ENCODE measurements around the gene ERG28. TPM values are rescaled to one million over a fixed set of nuclear protein-coding genes. Genes with fewer than 3 reads are reported as not detected.
A peak's percentile ranks its signal among the peaks of the same experiment; 100 is the strongest.

ERG28 gene
- polyA plus RNA-seq, 3 donors: 1.6 to 8.2 (median 5.7) TPM

DNA sequence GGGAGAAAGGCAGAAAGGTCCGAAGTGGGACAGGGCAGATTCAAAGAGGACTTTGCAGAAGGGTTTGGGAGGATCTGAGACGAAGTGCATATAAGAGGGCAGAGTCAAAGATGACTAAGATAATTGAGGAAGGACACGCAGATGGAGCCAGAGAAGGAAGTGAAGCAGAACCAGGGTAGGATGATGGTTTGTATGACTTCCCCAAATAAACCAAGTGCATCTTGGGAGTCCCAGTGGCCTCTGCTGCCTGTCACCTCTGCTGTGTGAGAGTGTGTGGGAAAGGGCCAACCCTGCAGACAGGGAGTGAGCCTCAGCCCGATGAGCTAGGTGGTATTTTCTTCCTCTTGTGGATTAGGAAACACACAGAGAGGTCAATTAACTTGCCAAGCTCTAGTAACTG is 45.5 kb downstream of the ERG28 start:
- Mint-ChIP-seq H3K27ac (peak overlapping the region; percentile 98 to 99 (median 99)), H3K4me3 (peak overlapping the region in 1 of 2 donors; percentile 84), H3K36me3 (peaks cover 19 to 24% of the 10 kb centered on the region in 2 donors), H3K9me3 (peaks cover 2 to 11% (median 7%) of the 10 kb centered on the region in 7 donors), H3K4me1 (peaks cover 59% of the 10 kb centered on the region), H3K27me3 (ENCODE audit: low read depth in 3 of 3) (peaks cover 0 to 13% (median 1%) of the 10 kb centered on the region in 3 donors)
- intact Hi-C loops (cut with micrococcal nuclease): loop anchor here (2.0 to 5.0 kb wide), 2 partner anchors 37 to 38 kb away; no protein-coding TSS in a partner anchor
- Histone ChIP-seq H3K36me3 (replicated peaks in 1 of 2; ENCODE audit: control insufficient read depth in 1 of 2, insufficient read depth in 2 of 2, low read length in 2 of 2) (no peaks in the 10 kb centered on the region), H3K4me3 (replicated peaks in 1 of 3; ENCODE audit: low read depth in 2 of 3, low read length in 3 of 3) (peak overlapping the region in 1 of 3 experiments; percentile 38), H4K20me1 (ENCODE audit: insufficient read depth, low read length) (no peaks in the 10 kb centered on the region), H3K4me1 (ENCODE audit: control insufficient read depth in 1 of 2, insufficient read depth in 2 of 2, low read length in 2 of 2) (peaks cover 62 to 65% of the 10 kb centered on the region in 2 donors), H2AFZ (ENCODE audit: insufficient read depth, low read depth, low read length, poor library complexity, severe bottlenecking) (no peak overlapping the region), H3K79me2 (ENCODE audit: insufficient read depth, low read length) (peaks cover 10% of the 10 kb centered on the region), H3K27ac (ENCODE audit: low read depth in 1 of 2, low read length in 2 of 2) (peak overlapping the region; percentile 96 to 100), H3K4me2 (replicated peaks; ENCODE audit: extremely low read depth, low read length, poor library complexity, severe bottlenecking) (peak overlapping the region; percentile 51), H3K9ac (ENCODE audit: insufficient read depth, low read length, poor library complexity, severe bottlenecking) (peak overlapping the region; percentile 80), H3K27me3 (ENCODE audit: control insufficient read depth in 2 of 2, insufficient read depth in 2 of 2, low read length in 2 of 2) (no peaks in the 10 kb centered on the region), H3K9me3 (replicated peaks in 1 of 2; ENCODE audit: control insufficient read depth in 1 of 2, insufficient read depth in 1 of 2, low read length in 2 of 2) (no peaks in the 10 kb centered on the region)
- 25% methylated on average over 3 of the region's 4 CpGs for WGBS (ENCODE audit: insufficient coverage)
- peak; percentile 94 to 98 (median 98) for DNase-seq
- TF ChIP-seq CTCF (IDR thresholded peaks at IDR 0.05): no peak

DNA sequence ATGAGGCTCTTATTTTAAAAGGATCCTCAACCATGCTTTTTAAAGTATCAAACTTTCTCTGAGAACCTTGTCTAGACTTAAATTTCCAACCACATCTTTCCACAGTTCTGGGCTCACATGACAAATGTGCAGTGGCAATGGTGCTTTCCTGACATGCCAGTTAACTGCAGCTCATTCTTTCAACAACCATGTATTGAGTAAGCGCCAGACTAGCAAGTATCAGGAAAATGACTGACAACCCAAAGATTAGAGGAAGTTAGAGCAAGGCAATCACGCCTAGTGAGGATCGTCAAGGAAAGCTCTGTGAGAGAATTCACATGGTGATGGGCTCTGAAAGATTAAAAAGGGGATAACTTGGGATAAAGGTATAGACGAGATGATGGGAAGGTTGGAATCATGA is 46.5 kb downstream of the ERG28 start:
- H3K4me3 ChIP-seq (replicated peaks in 1 of 3; ENCODE audit: low read depth in 2 of 3, low read length in 3 of 3): no peak overlapping the region
- Mint-ChIP-seq H3K4me1 (peaks cover 63% of the 10 kb centered on the region), H3K27me3 (ENCODE audit: low read depth in 3 of 3) (peaks cover 0 to 13% (median 1%) of the 10 kb centered on the region in 3 donors), H3K4me3 (peak overlapping the region; percentile 2 to 84), H3K9me3 (peaks cover 2 to 11% (median 7%) of the 10 kb centered on the region in 7 donors), H3K27ac (peak overlapping the region; percentile 98 to 99 (median 99)), H3K36me3 (peaks cover 21 to 24% of the 10 kb centered on the region in 2 donors)
- H3K9me3 ChIP-seq (replicated peaks in 1 of 2; ENCODE audit: control insufficient read depth in 1 of 2, insufficient read depth in 1 of 2, low read length in 2 of 2): no peaks in the 10 kb centered on the region
- peaks cover 65 to 68% of the 10 kb centered on the region in 2 donors for H3K4me1 ChIP-seq (ENCODE audit: control insufficient read depth in 1 of 2, insufficient read depth in 2 of 2, low read length in 2 of 2)
- WGBS (ENCODE audit: insufficient coverage): 21% methylated on average over 4 of the region's 4 CpGs
- peak overlapping the region; percentile 96 to 100 for H3K27ac ChIP-seq (ENCODE audit: low read depth in 1 of 2, low read length in 2 of 2)
- peak overlapping the region; percentile 51 for H3K4me2 ChIP-seq (replicated peaks; ENCODE audit: extremely low read depth, low read length, poor library complexity, severe bottlenecking)
- peak overlapping the region; percentile 80 for H3K9ac ChIP-seq (ENCODE audit: insufficient read depth, low read length, poor library complexity, severe bottlenecking)
- H3K27me3 ChIP-seq (ENCODE audit: control insufficient read depth in 2 of 2, insufficient read depth in 2 of 2, low read length in 2 of 2): no peaks in the 10 kb centered on the region
- H3K79me2 ChIP-seq (ENCODE audit: insufficient read depth, low read length): peaks cover 10% of the 10 kb centered on the region
- intact Hi-C loops (cut with micrococcal nuclease): loop anchor here (2.0 to 5.0 kb wide), 2 partner anchors 37 kb away; partner anchors contain the start of gene FLVCR2 (in 1 of the 2)
- H3K36me3 ChIP-seq (replicated peaks in 1 of 2; ENCODE audit: control insufficient read depth in 1 of 2, insufficient read depth in 2 of 2, low read length in 2 of 2): no peaks in the 10 kb centered on the region
- TF ChIP-seq CTCF (IDR thresholded peaks at IDR 0.05): no peak
- DNase-seq: peak; percentile 92 to 97 (median 96)
- H2AFZ ChIP-seq (ENCODE audit: insufficient read depth, low read depth, low read length, poor library complexity, severe bottlenecking): no peak overlapping the region
- H4K20me1 ChIP-seq (ENCODE audit: insufficient read depth, low read length): no peaks in the 10 kb centered on the region
